ENCODE results near the gene FBXW10. TPM values are rescaled to one million over a fixed set of nuclear protein-coding genes. Genes with fewer than 3 reads are reported as not detected.
"Not testable (repeated sequence)": the region's sequence is repeated elsewhere in the genome, so short reads cannot be mapped to it uniquely, and the experiment has no call there.

The FBXW10 gene
- total RNA-seq, 1 donor from 2014 or later: 0.22 TPM

DNA sequence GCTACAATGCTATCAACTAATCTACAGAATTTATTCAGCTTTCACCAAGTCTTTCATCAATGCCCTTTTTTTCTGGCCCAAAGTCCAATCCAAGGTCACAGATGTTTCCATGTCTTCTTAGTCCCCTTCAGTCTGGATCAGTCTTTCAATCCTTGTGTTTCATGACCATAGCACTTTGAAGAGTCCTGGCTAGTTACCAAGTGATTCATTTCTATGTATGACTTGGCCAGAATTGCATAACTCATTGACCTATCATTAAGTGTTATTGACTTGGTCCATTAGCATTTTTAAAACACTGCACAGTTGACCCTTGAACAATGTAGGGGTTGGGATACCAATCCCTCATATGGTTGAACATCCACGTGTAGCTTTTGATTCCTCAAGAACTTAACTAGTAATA is 11.4 kb upstream of the FBXW10 start:
- not testable (repeated sequence) for DNase-seq (ENCODE audit: extremely low spot score, unreplicated experiment); H3K27ac Mint-ChIP-seq; H3K27me3 Mint-ChIP-seq; H3K36me3 Mint-ChIP-seq; H3K9me3 Mint-ChIP-seq; H3K4me1 Mint-ChIP-seq (ENCODE audit: unreplicated experiment); H3K4me3 Mint-ChIP-seq

DNA sequence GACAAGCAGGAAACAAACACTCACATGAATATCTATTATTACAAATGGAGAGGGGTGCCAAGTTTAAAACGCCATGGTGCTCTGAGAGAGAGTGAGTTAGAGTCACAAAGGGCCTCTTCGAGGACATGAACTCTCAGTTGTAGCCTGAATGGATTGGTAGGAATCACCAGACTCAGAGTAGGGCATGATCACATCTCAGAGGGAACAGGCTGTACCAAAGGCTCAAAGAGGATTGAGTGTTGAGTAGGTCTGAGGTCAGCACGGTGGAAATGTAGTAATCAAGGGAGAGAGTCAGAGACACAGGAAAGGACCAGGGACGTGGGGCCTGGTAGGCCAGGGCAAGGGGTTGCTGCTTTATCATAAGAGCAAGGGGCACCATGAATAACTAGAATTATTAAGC is 10.5 kb upstream of the FBXW10 start:
- not testable (repeated sequence) for H3K27me3 Mint-ChIP-seq; H3K4me1 Mint-ChIP-seq (ENCODE audit: unreplicated experiment); H3K4me3 Mint-ChIP-seq; H3K36me3 Mint-ChIP-seq; H3K27ac Mint-ChIP-seq; DNase-seq (ENCODE audit: extremely low spot score, unreplicated experiment); H3K9me3 Mint-ChIP-seq

DNA sequence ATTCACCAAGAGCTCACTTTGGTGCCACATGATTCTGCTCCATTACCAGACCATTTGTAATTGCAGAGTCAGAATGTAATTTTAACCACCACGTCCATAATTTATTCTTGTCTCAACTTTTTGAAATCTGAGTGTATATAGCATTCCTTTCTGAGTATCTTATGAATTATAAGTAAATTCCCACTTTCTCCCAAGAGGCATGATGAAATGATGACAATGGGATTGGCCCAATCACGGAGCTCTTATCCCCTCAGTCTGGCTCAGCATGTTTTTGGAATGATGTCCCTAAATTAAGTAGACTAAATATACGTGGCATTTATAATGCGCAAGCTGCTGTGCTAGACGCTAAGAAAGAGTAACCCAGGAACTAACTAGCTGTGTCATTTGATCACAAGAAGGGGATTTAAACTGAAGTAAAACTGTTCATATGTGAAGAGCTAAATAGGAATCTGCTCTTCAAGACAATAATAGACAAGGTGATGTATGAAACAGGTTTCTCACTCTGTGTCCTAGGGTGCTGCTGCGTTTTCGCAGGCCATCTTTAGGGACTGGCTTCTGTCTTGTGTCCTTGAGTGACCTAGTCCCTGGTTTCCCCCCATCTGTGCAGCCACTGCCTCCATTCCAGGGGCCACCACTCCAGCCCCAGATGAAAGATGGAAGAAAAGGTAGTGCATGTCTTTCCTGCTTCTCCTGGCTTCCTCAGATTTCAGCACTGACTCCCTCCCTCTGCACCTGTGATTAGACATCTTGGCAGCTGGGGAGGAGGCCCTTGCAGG is 4.0 kb upstream of the FBXW10 start:
- H3K4me3 Mint-ChIP-seq; H3K27me3 Mint-ChIP-seq; H3K4me1 Mint-ChIP-seq (ENCODE audit: unreplicated experiment); H3K36me3 Mint-ChIP-seq; H3K9me3 Mint-ChIP-seq; H3K27ac Mint-ChIP-seq; DNase-seq (ENCODE audit: extremely low spot score, unreplicated experiment): not testable (repeated sequence)

DNA sequence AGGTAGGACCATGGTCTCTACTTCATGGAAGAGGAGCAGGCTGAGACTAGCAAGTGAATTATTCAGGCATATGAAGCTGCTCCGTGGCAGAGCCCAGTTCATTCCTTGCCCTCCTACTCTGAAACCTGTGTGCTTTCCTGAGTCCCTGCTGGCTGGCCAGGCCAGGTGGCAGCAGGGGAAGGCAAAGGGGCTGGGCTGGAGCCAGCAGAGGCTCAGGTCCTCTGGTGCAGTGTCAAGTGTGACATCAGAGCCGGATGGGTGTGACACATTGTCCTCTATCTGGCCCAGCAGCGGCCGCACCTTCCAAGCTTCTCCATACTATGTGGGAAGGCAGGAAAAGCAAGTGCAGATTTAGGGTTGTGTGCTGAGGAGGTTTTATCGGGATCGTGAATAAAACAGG is 2.6 kb upstream of the FBXW10 start:
- H3K27ac Mint-ChIP-seq; H3K9me3 Mint-ChIP-seq; H3K4me3 Mint-ChIP-seq; H3K36me3 Mint-ChIP-seq; H3K4me1 Mint-ChIP-seq (ENCODE audit: unreplicated experiment); DNase-seq (ENCODE audit: extremely low spot score, unreplicated experiment); H3K27me3 Mint-ChIP-seq: not testable (repeated sequence)

DNA sequence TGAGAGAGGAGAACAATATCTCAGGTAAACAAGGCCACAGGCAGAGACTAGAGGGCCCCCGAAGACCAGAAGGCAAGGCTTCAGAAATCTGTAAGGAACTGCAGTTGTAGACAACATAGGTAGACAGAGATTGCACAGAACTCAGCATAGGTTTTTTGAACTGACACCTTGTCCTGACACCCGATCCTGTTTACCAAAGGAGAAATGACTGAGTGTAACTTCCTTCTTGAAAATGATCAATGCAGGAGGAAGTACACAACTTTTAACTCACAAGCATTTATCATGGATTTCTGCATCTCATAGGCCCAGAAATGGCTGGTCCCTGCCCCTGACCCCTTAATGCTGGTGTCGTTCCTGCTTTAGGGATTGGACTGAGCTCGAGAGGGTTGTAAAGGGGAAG is 872 bp downstream of the FBXW10 start:
- not testable (repeated sequence) for H3K4me1 Mint-ChIP-seq (ENCODE audit: unreplicated experiment)

DNA sequence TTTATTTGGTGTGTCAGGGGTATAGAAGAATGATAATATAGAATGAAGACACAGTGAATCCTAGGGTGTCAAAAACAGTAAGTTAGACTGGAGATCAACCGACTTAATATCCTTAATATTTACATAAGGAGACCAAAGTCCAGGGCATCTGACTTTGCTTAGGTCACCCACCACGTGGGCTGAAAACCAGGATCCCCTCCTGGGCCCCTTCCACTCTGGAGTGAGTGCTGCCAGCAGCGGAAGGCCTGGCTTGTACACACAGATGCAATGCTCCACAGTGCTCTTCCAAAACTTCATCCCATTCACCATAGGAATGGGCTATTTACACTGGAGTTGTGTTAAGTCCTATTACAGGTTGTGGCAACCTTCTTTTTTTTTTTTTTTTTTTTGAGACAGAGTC is 2.7 kb downstream of the FBXW10 start:
- not testable (repeated sequence) for DNase-seq (ENCODE audit: extremely low spot score, unreplicated experiment); H3K4me3 Mint-ChIP-seq

More for the DNA sequence above, 872 bp downstream of the FBXW10 start:
- H3K9me3 Mint-ChIP-seq; DNase-seq (ENCODE audit: extremely low spot score, unreplicated experiment); H3K4me3 Mint-ChIP-seq; H3K27ac Mint-ChIP-seq; H3K36me3 Mint-ChIP-seq; H3K27me3 Mint-ChIP-seq: not testable (repeated sequence)

DNA sequence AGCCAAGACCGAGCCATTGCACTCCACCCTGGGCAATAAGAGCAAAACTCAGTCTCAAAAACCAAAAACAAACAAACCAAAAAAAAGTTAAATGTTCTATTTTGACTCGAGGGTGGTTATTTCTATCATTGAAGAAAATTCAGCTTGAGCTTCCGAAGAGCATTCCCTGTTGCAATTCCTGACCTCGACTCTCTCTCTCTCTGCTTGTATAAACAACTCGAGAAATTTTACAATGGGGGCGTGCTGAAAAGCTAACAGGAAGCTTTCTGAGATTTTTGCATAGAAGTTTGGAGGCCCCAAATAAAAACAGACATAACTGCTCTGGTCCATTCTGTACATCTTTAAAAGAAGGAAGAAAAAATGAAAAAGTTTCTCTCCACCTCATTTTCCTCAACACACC is 3.6 kb downstream of the FBXW10 start:
- H3K9me3 Mint-ChIP-seq; H3K4me3 Mint-ChIP-seq; H3K36me3 Mint-ChIP-seq; DNase-seq (ENCODE audit: extremely low spot score, unreplicated experiment); H3K27me3 Mint-ChIP-seq; H3K4me1 Mint-ChIP-seq (ENCODE audit: unreplicated experiment); H3K27ac Mint-ChIP-seq: not testable (repeated sequence)

More for the DNA sequence above, 2.7 kb downstream of the FBXW10 start:
- not testable (repeated sequence) for H3K4me1 Mint-ChIP-seq (ENCODE audit: unreplicated experiment); H3K27ac Mint-ChIP-seq; H3K36me3 Mint-ChIP-seq; H3K27me3 Mint-ChIP-seq; H3K9me3 Mint-ChIP-seq

DNA sequence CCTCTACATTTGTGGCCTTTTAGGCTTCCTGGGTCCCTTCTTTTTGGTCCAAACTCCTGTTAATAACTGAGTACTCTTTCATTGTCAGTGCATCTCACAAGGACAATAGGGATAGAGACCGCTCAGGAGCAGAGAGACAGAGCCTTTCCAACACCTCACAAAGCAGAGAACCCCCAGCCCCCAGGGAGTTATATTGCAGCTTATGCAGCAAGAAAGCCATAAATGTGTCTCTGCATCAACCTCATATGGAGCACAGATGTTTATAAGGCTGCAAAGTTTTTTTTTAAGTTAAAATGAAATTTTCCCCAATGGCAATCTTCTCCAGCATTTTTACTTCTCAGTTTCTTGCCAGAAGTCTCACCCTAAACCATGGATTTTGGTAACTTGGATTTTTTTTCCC is 6.4 kb downstream of the FBXW10 start:
- H3K27ac Mint-ChIP-seq; DNase-seq (ENCODE audit: extremely low spot score, unreplicated experiment); H3K36me3 Mint-ChIP-seq; H3K27me3 Mint-ChIP-seq; H3K4me3 Mint-ChIP-seq; H3K9me3 Mint-ChIP-seq; H3K4me1 Mint-ChIP-seq (ENCODE audit: unreplicated experiment): not testable (repeated sequence)

DNA sequence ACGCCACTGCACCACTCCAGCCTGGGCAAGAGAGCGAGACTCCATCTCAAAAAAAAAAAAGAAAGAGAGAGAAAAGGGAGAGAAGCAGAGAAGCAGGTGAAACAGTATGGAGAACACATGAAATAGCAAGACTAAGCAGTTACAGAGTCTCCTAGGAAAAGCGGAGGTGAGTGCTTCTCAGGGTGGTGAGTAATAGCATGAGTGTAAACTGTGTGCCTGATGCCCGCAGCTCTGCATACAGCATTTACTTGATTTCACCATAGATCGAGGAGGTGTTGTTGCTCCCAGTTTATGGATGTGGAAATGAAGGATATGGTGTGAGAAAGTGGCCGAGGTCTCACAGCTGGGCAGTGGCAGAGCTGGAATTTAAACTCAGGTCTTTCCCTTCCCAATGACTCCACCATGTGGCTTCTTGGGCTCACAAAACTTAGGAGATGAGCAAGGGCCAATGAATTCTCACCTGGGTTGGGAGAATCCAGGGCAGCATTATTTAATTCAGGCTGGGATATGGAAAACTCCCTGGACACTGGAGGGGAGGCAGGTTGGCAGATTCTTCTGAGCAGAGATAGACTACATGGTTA is 10.1 kb downstream of the FBXW10 start:
- not testable (repeated sequence) for H3K36me3 Mint-ChIP-seq; H3K9me3 Mint-ChIP-seq; H3K27ac Mint-ChIP-seq; DNase-seq (ENCODE audit: extremely low spot score, unreplicated experiment); H3K27me3 Mint-ChIP-seq; H3K4me1 Mint-ChIP-seq (ENCODE audit: unreplicated experiment); H3K4me3 Mint-ChIP-seq

DNA sequence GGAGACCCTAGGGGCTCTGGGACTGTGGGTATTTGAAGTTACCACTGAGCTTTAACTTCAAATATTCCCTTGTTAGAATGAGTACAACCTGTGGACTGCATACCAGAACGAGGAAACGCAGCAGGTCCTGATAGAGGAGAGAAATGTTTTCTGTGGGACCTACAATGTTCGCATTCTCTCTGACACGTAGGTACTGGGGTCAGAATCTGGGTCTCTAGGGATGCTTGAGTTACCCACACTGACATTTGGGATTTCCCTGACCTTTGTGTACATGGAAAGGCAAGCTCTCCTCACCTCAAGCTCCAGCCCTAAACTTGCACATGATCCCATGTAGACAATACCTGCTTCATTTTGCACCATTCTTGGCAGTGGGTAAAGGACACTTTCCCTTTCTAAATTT is 12.1 kb downstream of the FBXW10 start:
- not testable (repeated sequence) for H3K36me3 Mint-ChIP-seq; H3K4me1 Mint-ChIP-seq (ENCODE audit: unreplicated experiment); DNase-seq (ENCODE audit: extremely low spot score, unreplicated experiment); H3K9me3 Mint-ChIP-seq; H3K4me3 Mint-ChIP-seq; H3K27ac Mint-ChIP-seq; H3K27me3 Mint-ChIP-seq

DNA sequence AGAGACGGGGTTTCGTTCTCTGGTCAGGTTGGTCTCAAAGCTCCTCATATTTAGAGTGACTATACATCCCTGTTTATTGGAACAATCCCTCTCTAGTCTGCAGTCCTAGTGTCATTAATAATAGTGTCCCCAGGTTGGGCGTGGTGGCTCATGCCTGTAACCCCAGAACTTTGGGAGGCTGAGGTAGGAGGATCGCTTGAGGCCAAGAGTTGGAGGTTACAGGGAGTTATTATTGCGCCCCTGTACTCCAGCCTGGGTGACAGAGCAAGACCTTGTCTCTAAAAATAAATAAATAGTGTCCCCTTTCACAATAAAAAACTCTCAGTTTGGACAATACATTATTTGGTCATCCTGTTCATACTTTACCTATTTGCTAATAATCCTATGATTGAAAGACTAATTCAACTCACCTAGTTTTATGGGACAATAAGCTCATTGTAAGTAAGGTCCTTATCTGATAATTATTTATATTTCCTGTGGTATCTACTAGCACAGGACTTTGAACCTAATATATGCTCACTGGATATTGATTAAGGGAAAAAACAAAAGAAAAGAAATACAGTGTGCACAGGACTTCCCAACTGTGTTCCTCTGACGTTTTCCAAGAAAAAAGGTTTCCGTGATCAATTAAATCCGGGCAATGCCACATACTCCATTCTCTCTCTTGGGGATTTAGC is 13.7 kb downstream of the FBXW10 start:
- not testable (repeated sequence) for H3K27ac Mint-ChIP-seq; DNase-seq (ENCODE audit: extremely low spot score, unreplicated experiment); H3K36me3 Mint-ChIP-seq; H3K4me1 Mint-ChIP-seq (ENCODE audit: unreplicated experiment); H3K9me3 Mint-ChIP-seq; H3K4me3 Mint-ChIP-seq; H3K27me3 Mint-ChIP-seq

DNA sequence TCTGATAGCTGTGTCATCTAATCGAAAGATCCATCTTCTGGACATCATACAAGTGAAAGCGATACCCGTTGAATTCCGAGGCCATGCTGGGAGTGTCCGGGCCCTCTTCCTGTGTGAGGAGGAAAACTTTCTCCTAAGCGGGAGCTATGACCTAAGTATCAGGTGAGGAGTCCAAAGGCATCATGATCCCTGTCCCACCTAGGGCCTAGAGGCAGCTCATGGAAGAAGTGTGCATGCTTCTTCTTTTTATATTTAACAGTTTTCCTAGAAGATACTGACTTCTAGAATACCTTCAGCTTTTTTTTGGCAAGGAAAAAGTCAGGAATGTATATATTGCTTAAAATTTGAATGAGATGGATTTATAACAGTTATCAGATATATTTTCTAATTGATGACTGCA is 14.5 kb downstream of the FBXW10 start:
- not testable (repeated sequence) for H3K27me3 Mint-ChIP-seq; DNase-seq (ENCODE audit: extremely low spot score, unreplicated experiment); H3K4me3 Mint-ChIP-seq; H3K27ac Mint-ChIP-seq; H3K4me1 Mint-ChIP-seq (ENCODE audit: unreplicated experiment); H3K9me3 Mint-ChIP-seq; H3K36me3 Mint-ChIP-seq

DNA sequence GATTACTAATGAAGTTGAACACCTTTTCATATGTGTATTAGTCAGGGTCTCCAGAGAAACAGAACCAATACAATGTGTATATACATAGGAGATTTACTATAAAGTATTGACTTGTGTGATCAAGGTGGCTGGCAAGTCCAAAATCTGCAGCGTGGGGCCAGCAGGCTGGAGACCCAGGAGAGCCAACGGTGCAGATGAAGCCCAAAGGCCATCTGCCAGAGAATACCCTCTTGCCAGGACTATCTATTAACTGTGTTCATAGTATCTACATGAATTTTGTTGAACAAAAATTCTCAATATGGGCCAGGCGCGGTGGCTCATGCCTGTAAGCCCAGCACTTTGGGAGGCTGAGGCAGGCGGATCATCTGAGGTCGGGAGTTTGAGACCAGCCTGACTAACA is 16.4 kb downstream of the FBXW10 start:
- H3K4me3 Mint-ChIP-seq; H3K27me3 Mint-ChIP-seq; H3K27ac Mint-ChIP-seq; H3K4me1 Mint-ChIP-seq (ENCODE audit: unreplicated experiment); H3K9me3 Mint-ChIP-seq; H3K36me3 Mint-ChIP-seq; DNase-seq (ENCODE audit: extremely low spot score, unreplicated experiment): not testable (repeated sequence)

DNA sequence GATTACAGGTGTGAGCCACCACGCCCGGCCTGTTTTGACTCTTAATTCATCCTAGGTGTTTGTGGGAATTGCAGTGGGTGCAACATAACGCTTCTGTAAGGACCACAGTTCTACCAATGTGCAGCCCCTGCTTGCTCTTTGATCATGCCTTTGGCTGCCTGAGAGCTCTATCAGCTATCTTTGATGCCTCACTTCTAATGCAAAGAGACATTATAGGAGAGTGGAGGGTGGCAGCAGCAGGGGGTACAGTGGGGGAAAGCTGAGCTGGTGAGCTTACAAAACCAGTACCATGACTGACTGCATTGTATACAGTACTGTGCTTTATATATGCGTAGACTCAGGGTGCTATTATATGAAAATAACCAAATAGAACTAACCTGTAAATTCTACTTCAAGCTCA is 26.7 kb downstream of the FBXW10 start:
- H3K4me1 Mint-ChIP-seq (ENCODE audit: unreplicated experiment): peaks cover 13% of the 10 kb centered on the region
- not testable (repeated sequence) for H3K27me3 Mint-ChIP-seq, H3K27ac Mint-ChIP-seq

More for the DNA sequence above, 26.7 kb downstream of the FBXW10 start:
- not testable (repeated sequence) for DNase-seq (ENCODE audit: extremely low spot score, unreplicated experiment); H3K4me3 Mint-ChIP-seq; H3K9me3 Mint-ChIP-seq; H3K36me3 Mint-ChIP-seq

All from type B pancreatic cell (in vitro differentiated cells).